Measurements from ENCODE around the gene TNS2. TPM values are rescaled to one million over a fixed set of nuclear protein-coding genes. Genes with fewer than 3 reads are reported as not detected.
"Not testable (repeated sequence)": the region's sequence is repeated elsewhere in the genome, so short reads cannot be mapped to it uniquely, and the experiment has no call there.

The TNS2 gene
- total RNA-seq, 4 donors from 2014 or later = 10.8 to 82.0 (median 20.8) TPM

GRCh38 chr12:53091756-53092155 lies 41.9 kb downstream of the TNS2 start:
- TF ChIP-seq CTCF (IDR thresholded peaks at IDR 0.05) = no peak
- TF ChIP-seq POLR2A (IDR thresholded peaks at IDR 0.05) = no peak
- WGBS, 2 donors = 57 to 81% methylated on average over 1 to 6 of the region's 6 CpGs
- H3K36me3 ChIP-seq = no peaks in the 10 kb centered on the region
- intact Hi-C loops (cut with DNase I) = no loop called here
- no peak for DNase-seq
- H3K9me3 ChIP-seq = no peaks in the 10 kb centered on the region
- no peak overlapping the region for H3K27ac ChIP-seq
- no peak overlapping the region for H3K4me3 ChIP-seq
- H3K27me3 ChIP-seq = no peaks in the 10 kb centered on the region
- H3K4me1 ChIP-seq = peaks cover 3 to 22% (median 11%) of the 10 kb centered on the region in 3 donors

GRCh38 chr12:53093777-53094393 lies 44.0 kb downstream of the TNS2 start:
- H3K9me3 ChIP-seq = no peaks in the 10 kb centered on the region
- no peak for TF ChIP-seq CTCF (IDR thresholded peaks at IDR 0.05)
- no peak for TF ChIP-seq POLR2A (IDR thresholded peaks at IDR 0.05)
- no peak for DNase-seq

DNA sequence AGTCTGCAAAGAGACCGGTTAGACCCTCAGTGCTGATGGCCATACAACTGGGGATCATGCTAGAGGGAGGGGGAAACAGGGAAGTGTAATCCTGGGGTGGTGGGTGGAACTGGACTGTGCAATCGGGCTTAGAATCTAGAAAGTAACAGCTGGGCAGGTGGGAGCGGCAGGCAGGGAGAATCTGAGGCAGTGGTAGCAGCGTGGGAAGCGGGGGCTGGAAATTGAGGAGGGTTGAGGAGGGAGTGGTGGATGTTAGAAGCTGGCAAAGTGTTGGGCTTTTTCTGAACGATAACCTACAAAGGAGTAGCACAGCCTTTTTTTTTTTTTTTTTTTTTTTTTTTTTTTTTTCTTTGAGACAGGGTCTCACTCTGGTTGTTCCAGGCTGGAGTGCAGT lies 44.5 kb downstream of the TNS2 start:
- peak overlapping the region in 2 of 4 donors; percentile 61 to 67 for H3K27ac ChIP-seq
- WGBS, 2 donors = 65 to 83% methylated on average over 6 of the region's 6 CpGs
- DNase-seq = no peak
- H3K9me3 ChIP-seq = no peaks in the 10 kb centered on the region
- no peaks in the 10 kb centered on the region for H3K36me3 ChIP-seq
- peaks cover 27 to 48% (median 35%) of the 10 kb centered on the region in 3 donors for H3K4me1 ChIP-seq
- intact Hi-C loops (cut with DNase I) = no loop called here
- no peaks in the 10 kb centered on the region for H3K27me3 ChIP-seq
- TF ChIP-seq POLR2A (IDR thresholded peaks at IDR 0.05) (no peak), CTCF (IDR thresholded peaks at IDR 0.05) (no peak)
- no peak overlapping the region for H3K4me3 ChIP-seq

More at GRCh38 chr12:53093777-53094393, 44.0 kb downstream of the TNS2 start:
- WGBS, 2 donors = 73 to 78% methylated on average over 4 to 6 of the region's 6 CpGs
- Histone ChIP-seq H3K36me3 (no peaks in the 10 kb centered on the region), H3K4me3 (no peak overlapping the region), H3K27ac (peak overlapping the region in 2 of 4 donors; percentile 61 to 67), H3K4me1 (peaks cover 22 to 43% (median 31%) of the 10 kb centered on the region in 3 donors), H3K27me3 (no peaks in the 10 kb centered on the region)
- intact Hi-C loops (cut with DNase I) = no loop called here

DNA sequence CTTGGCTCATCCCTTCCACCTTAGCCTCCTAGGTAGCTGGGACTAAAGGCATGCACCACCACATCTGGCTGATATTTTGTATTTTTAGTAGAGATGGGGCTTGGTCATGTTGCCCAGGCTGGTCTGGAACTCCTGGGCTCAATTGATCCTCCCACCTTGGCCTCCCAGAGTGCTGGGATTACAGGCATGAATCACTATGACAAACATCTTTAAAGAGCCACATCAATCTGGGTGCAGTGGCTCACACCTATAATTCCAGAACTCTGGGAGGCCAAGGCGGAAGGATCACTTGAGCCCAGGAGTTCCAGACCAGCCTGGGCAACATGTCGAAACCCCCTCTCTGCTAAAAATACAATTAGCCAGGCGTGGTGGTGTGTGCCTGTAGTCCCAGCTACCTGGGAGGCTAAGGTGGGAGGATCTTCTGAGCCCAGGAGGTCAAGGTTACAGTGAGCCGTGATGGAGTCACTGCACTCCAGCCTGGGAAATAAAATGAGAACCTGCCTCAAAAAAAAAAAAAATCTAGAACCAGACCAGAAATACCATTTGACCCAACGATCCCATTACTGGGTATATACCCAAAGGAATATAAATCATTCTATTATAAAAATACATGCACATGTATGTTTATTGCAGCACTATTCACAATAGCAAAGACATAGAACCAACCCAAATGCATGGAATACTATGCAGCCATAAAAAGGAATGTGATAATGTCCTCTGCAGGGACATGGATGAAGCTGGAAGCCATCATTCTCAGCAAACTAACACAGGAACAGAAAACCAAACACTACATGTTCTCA lies 45.1 kb downstream of the TNS2 start:
- WGBS, 2 donors = 83 to 92% methylated on average over 3 to 5 of the region's 5 CpGs
- H3K27me3 ChIP-seq; DNase-seq; H3K4me3 ChIP-seq; intact Hi-C loops (cut with DNase I); H3K36me3 ChIP-seq; H3K9me3 ChIP-seq: not testable (repeated sequence)
- peak overlapping the region in 1 of 4 donors; percentile 6 for H3K27ac ChIP-seq
- peaks cover 27 to 54% (median 35%) of the 10 kb centered on the region in 3 donors for H3K4me1 ChIP-seq

DNA sequence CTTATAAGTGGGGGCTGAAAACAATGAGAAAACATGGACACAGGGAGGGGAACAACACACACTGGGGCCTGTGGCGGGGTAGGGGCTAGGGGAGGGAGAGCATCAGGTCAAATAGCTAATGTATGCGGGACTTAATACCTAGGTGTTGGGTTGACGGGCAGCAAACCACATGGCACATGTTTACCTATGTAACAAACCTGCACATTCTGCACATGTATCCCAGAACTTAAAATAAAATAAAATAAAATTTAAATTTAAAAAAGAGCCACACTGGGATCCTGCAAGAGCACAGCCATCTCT lies 45.7 kb downstream of the TNS2 start:
- intact Hi-C loops (cut with DNase I); H3K36me3 ChIP-seq; DNase-seq; H3K27me3 ChIP-seq; H3K4me3 ChIP-seq; H3K9me3 ChIP-seq: not testable (repeated sequence)
- Histone ChIP-seq H3K4me1 (peaks cover 27 to 59% (median 35%) of the 10 kb centered on the region in 3 donors), H3K27ac (peak overlapping the region in 3 of 4 donors; percentile 83 to 93 (median 91))
- 87 to 98% methylated on average over 3 of the region's 3 CpGs for WGBS, 2 donors

DNA sequence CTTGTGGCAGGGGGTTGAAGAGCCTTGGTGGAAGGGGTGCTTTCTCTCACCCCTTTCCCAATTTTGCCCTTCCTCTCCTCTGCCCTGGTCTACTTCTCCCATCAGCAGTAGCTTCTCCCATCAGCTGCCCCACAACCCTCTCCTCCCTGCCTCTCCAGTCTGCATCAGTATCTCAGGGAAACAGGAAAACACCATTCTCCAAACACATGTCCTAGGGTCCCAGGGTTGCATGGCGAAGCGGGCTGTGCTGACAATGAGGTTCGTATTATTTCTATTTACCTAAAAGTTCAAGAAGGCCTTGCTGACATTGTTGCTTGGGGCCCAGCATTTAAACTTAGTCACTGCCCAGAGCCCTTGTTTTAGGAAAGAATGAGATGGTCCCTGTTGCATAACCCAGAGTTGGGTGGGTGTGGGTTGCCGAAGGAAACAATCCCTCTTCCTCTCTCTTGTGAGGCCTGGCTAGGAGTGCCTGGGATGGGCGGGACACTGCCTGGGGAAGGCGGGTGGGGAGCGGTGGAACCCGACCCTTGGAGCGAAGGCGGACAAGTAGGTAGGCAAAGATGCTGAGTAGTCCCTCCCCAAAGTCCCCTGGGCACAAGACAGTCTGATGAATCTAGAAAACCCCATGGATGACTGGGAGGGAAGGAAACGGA lies 46.4 kb downstream of the TNS2 start:
- intact Hi-C loops (cut with DNase I) = no loop called here

More for the DNA sequence above, 46.4 kb downstream of the TNS2 start:
- WGBS, 2 donors = 48 to 75% methylated on average over 7 to 8 of the region's 11 CpGs
- TF ChIP-seq POLR2A (IDR thresholded peaks at IDR 0.05) (no peak), CTCF (IDR thresholded peaks at IDR 0.05) (no peak)
- Histone ChIP-seq H3K27me3 (no peaks in the 10 kb centered on the region), H3K9me3 (no peaks in the 10 kb centered on the region), H3K4me1 (peaks cover 27 to 59% (median 35%) of the 10 kb centered on the region in 3 donors), H3K27ac (peak overlapping the region; percentile 77 to 93 (median 87)), H3K4me3 (peak overlapping the region in 3 of 4 donors; percentile 57 to 86 (median 61)), H3K36me3 (peaks cover 0 to 10% (median 0%) of the 10 kb centered on the region in 3 donors)
- DNase-seq = no peak
